Activated CD4-positive, alpha-beta T cell treated with anti-CD3 and anti-CD28 coated beads, Interleukin-10, Interleukin-2, amounts not matched to agents 100 ng/mL and 50 ng/mL, durations not matched to agents 16 hours and 8 hours (primary cell): Measurements from ENCODE around the gene KAT6B.
A peak's percentile ranks its signal among the peaks of the same experiment; 100 is the strongest.
"Not testable (repeated sequence)": the region's sequence is repeated elsewhere in the genome, so short reads cannot be mapped to it uniquely, and the experiment has no call there.

ENCODE experiments used
- DNase-seq: peaks from one replicate; pipeline ENCODE4 v3.0.0-alpha.2; 2020

KAT6B gene

GRCh38 chr10:74863551-74863950 is 37.2 kb downstream of the KAT6B start:
- no peak for DNase-seq

DNA sequence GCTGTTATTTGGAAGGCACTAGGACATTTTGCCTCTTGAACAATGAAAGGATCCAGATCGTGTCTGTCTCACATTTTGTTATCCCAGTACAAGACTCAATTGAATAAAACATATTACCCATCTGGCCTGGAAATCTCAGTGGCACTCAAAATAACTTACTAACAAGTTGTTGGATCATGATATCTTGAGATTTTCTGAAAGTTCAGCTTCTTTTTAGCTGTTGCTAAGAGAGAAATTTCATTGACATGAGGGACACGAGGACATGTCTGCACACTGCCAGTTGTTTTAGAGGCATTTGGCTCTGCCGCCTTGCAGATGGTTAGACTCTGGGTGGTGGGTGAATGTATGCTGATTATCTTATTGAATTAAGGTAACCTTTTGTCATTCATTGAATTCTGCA is 41.0 kb downstream of the KAT6B start:
- DNase-seq, result no peak

GRCh38 chr10:74868392-74868977 is 42.1 kb downstream of the KAT6B start:
- DNase-seq, result no peak

GRCh38 chr10:74869635-74870034 is 43.2 kb downstream of the KAT6B start:
- no peak for DNase-seq

DNA sequence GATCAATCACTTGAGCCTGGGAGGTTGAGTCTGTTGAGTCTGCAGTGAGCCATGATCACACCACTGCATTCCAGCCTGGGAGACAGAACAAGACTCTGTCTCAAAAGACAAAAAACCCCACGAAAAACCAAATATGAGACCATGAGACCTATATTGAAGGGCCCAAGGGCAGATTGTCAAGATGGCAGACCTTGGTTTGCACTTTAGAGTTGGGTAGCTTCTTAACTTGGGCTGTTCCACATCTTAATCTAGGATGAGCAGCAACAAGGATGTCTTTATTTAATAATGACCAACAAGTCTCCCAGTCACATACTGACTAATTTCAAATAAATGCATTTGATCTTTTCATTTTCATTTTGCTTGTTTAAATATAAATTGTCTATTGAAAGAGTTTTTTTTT is 43.8 kb downstream of the KAT6B start:
- DNase-seq, result no peak

DNA sequence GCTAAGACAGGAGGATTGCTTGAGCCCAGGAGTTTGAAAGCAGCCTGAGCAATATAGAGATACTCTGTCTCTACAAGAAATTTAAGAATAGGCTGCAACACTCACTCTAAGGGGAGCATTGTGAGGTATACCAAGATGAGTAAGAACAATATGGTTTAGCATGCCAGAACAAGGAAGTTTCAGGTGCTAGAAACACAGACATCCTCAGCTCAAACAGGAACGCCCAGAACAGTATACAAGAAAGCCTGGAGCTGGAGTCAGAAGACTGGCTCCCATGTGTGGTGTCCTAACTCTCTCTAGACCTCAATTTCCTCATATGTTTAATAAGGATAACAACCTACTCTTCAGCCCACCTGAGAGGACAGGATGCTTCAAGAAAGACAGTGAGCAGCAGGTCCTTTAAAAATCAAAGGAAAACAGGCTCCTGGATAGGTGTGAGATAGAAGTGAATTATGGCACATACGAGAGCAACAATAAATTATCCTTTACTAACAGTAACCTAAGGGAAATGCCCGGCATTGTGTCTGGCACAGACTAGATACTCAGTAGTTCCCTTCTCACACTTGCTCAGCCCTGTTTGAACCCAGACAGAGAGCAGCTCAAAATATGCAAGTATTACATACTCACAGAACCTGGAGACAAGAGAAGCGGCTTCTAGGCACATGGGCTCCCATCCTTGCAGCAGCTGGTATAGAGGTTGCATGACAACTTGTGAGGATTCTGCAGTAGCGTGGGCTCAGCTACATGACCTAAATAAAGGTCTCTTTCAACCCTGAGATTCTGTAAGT is 45.4 kb downstream of the KAT6B start:
- DNase-seq, result peak; percentile 44

DNA sequence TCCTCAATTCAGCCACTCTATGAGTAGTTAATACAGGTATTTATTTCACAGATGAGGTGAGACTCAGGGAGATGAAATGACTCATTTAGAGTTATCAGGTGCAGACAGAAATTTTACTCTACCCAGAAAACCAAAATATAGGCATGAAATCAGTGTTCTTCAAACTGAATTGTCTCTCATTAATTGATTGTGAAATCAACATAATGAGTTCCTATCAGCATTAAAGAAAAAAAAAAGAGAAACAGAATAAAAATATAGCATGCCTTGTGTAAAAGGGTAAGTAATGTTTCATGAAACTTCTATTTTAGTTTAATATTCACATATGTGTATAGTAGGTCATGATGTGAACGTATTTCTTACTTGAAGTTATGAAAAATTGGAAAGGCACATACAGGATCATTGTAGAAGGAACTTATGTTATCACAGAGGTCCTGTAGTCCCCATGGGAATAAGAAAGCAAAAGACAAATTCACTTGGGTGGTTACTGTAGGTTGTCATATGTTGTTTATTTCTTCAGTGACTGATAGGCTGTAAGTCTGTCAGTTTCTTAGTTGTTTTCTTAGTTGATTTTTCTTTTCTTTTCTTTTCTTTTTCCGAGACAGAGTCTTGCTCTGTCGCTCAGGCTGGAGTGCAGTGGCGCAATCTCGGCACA is 47.5 kb downstream of the KAT6B start:
- DNase-seq, result no peak

GRCh38 chr10:74874649-74875048 is 48.2 kb downstream of the KAT6B start:
- no peak for DNase-seq

DNA sequence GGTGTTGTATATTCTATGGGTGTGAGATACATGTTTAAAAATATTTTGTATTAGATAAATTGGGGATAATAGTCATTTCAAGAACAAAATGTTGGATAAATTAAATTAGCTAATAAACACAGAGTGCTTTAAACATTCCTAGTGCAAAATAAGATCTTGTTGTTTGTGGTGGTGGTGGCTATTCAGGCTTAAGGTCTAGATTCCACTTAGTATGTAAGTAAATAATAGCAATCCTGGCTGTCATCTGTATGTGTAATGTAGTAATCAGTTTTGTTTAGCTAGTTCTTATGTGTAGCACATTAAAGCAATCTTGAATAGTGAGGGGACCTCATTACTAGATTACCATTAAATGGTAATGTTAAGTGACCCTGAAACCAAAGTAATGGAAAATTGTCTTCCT is 48.7 kb downstream of the KAT6B start:
- DNase-seq, result no peak

- DNase-seq, result no peak
Observed at GRCh38 chr10:74875966-74876365, 49.6 kb downstream of the KAT6B start.

DNA sequence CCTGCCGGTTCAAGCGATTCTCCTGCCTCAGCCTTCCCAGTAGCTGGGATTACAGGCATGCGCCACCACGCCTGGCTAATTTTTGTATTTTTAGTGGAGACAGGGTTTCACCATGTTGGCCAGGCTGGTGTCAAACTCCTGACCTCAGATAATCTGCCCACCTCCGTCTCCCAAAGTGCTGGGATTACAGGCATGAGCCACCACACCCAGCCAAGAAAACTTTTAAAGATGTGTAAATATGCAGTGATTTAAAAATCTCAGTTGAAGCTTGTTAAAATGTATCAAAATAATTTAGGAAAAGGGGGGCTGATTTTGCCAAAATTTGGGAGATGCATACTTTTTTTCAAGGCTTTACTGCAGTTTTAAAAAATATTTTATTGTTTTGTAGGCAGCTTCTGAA is 50.7 kb downstream of the KAT6B start:
- not testable (repeated sequence) for DNase-seq

GRCh38 chr10:74877898-74878297 is 51.5 kb downstream of the KAT6B start:
- DNase-seq, result no peak

DNA sequence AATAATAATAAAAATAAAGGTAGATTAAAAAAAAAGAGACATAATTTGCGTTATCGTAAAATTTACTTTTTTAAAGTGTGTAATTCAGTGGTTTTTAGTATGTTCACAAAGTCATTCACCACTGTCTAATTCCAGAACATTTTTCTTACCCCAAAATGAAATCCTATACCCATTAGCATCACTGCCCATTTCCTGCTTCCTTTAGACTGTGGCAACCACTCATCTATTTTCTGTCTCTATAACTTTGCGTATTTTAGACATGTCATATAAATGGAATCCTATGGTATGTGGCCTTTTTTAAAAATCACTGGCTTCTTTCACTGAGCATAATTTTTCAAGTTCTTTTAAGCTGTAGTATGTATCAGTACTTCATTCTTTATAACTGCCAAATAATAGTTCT is 53.6 kb downstream of the KAT6B start:
- no peak for DNase-seq

DNA sequence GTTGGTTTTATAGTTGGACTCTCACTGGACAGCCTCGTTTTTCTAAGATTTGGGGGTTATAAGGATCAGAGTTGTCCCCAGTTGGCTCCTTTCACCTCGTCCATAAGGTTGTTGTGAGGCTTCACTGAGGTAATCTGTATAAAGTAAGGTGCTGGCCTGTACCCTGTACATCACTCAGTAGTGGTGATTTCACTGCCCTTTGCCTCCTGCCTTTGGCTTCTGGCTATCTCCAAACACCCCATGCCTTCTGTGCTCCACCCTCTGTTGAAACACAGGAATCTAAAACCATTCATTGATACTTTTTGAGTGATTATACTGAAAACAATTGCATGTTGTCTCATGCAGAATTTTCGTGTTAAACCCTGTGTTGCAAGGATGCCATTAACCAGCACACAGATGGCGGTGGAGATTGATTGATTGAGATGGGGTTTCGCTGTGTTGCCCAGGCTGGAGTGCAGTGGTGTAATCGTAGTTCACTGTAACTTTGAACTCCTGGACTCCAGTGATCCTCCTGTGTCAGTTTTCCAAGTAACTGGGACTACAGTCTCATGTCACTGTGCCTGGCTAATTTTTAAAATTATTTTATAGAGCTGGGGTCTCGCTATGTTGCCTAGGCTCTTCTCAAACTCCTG is 55.0 kb downstream of the KAT6B start:
- no peak for DNase-seq

GRCh38 chr10:74882427-74882826 is 56.0 kb downstream of the KAT6B start:
- DNase-seq, result no peak

DNA sequence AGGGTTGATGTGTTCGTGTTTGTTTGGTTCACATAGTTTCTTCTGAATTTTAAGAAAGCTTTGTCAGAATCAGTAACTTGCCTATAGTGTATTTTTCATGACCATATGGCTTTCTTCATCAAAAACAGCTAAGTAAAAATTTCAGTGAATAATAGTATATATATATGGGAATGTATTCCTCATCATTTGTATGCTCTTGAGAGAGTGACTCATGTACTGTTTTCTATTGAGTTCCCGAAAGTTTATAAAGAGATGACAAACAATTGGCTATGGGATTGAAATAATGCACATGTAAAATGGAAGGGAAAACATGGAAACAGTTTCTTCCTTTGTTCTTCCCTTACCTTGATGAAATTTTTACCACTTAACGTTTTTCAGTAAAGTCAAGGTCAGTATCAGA is 56.4 kb downstream of the KAT6B start:
- DNase-seq, result no peak

- DNase-seq, result no peak
Observed at GRCh38 chr10:74883428-74883827, 57.0 kb downstream of the KAT6B start.

GRCh38 chr10:74887614-74888284 is 61.3 kb downstream of the KAT6B start:
- DNase-seq, result no peak

GRCh38 chr10:74888962-74889661 is 62.7 kb downstream of the KAT6B start:
- no peak for DNase-seq

GRCh38 chr10:74889662-74889998 is 63.2 kb downstream of the KAT6B start:
- DNase-seq, result no peak

DNA sequence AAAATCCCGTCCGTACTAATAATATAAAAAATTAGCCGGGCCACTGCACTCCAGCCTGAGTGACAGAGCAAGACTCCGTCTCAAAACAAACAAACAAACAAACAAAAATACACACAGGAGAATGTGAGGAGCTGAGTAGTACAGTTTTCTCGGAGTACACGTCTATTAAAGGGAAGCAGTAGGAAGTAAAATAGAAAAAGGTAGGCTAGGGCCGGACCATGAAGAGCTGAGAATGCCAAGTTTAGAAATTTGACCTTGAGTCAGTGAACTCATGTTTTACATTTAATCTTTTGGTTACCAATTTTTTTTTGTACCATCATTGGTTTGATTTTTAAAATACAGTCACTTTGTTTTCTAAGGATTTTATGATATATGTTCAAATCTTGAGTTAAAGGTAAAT is 64.1 kb downstream of the KAT6B start:
- no peak for DNase-seq

DNA sequence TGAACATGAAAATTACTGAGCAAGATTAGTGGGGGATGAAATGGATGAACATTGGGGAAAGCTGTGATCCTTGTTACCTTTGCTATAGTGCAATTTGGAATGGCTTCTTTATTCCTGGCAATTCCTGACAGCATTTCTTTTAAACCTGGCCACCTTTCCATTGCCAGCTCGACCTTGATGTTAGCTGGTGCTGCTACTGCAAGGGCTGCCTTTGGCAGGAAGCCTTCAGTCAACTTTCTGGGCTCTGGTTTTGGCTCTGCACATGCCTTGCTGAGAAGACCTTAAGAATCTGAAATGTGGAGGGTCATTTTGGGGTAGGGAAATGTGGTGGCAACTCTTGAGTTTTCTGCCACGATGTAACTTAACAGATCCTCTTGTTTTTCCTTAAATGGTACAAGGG is 64.7 kb downstream of the KAT6B start:
- no peak for DNase-seq

DNA sequence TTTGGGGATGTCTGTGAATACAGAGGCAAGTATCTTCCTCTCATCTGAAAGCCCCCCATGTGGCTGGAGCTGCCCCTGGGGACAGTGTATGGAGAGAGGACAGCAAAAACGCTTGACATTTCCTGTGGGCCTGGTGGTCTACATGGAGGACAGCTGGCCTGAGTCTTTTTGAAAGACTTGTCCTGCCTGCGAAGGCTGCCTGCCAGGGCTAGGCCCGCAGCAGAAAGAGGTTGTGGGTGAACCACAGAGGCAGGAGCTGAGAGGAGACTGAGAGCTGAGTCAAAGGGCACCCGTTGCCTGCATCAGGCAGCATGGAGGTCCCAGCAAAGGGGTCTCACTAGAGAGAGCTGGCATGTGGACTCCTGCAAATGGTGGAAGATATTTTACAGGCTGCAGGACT is 66.4 kb downstream of the KAT6B start:
- DNase-seq, result no peak
